Adipocyte (in vitro differentiated cells): Measurements from ENCODE around the gene ACTG1.
"Not testable (repeated sequence)": the region's sequence is repeated elsewhere in the genome, so short reads cannot be mapped to it uniquely, and the experiment has no call there.

Source experiments
- DNase-seq: peaks from one replicate; pipeline ENCODE4 v3.0.0-alpha.2; 2015; ENCODE audit warnings: low read depth
- H3K27me3 ChIP-seq: replicated peaks from 2 replicates; pipeline ENCODE4 v1.7.0; 2013; ENCODE audit warnings: mild to moderate bottlenecking, low read length, moderate library complexity; ENCODE audit not compliant: control insufficient read depth, insufficient read depth
- H3K36me3 ChIP-seq: 2 replicates; pipeline ENCODE4 v1.7.0; 2013; ENCODE audit warnings: low read length, mild to moderate bottlenecking, moderate library complexity; ENCODE audit not compliant: control insufficient read depth, insufficient read depth, severe bottlenecking
- H3K4me1 ChIP-seq: 2 replicates; pipeline ENCODE4 v1.7.0; 2013; ENCODE audit warnings: mild to moderate bottlenecking, low read length, moderate library complexity; ENCODE audit not compliant: control insufficient read depth, insufficient read depth
- H3K4me3 ChIP-seq: 2 replicates; pipeline ENCODE4 v1.7.0; 2013; ENCODE audit warnings: mild to moderate bottlenecking, low read length, moderate library complexity
- H3K9ac ChIP-seq: 2 replicates; pipeline ENCODE4 v1.7.0; 2013; ENCODE audit warnings: mild to moderate bottlenecking, low read length, moderate library complexity
- H3K9me3 ChIP-seq: 2 replicates; pipeline ENCODE4 v1.7.0; 2013; ENCODE audit warnings: mild to moderate bottlenecking, low read length, moderate library complexity; ENCODE audit not compliant: control insufficient read depth

ACTG1 gene

GRCh38 chr17:81536299-81537290, 24.0 kb upstream of the ACTG1 start:
- H3K4me3 ChIP-seq: no peak overlapping the region
- no peak for DNase-seq

GRCh38 chr17:81535480-81536298, 23.1 kb upstream of the ACTG1 start:
- peaks cover 6% of the 10 kb centered on the region for H3K36me3 ChIP-seq
- H3K27me3 ChIP-seq: peaks cover 9% of the 10 kb centered on the region
- no peak overlapping the region for H3K9ac ChIP-seq
- H3K4me3 ChIP-seq: no peak overlapping the region
- DNase-seq: no peak
- H3K9me3 ChIP-seq: no peaks in the 10 kb centered on the region
- no peaks in the 10 kb centered on the region for H3K4me1 ChIP-seq

More at GRCh38 chr17:81536299-81537290, 24.0 kb upstream of the ACTG1 start:
- no peaks in the 10 kb centered on the region for H3K9me3 ChIP-seq
- no peaks in the 10 kb centered on the region for H3K4me1 ChIP-seq
- H3K27me3 ChIP-seq: peaks cover 9% of the 10 kb centered on the region
- H3K36me3 ChIP-seq: peaks cover 10% of the 10 kb centered on the region
- H3K9ac ChIP-seq: no peak overlapping the region

- H3K9ac ChIP-seq: no peak overlapping the region
- no peak overlapping the region for H3K4me3 ChIP-seq
- H3K4me1 ChIP-seq: no peaks in the 10 kb centered on the region
- H3K27me3 ChIP-seq: peaks cover 9% of the 10 kb centered on the region
- no peaks in the 10 kb centered on the region for H3K9me3 ChIP-seq
- H3K36me3 ChIP-seq: peaks cover under 1% of the 10 kb centered on the region
- no peak for DNase-seq
Measured at GRCh38 chr17:81535007-81535328, 22.4 kb upstream of the ACTG1 start.

- peaks cover 11% of the 10 kb centered on the region for H3K27me3 ChIP-seq
Measured at GRCh38 chr17:81534157-81535006, 21.8 kb upstream of the ACTG1 start.

GRCh38 chr17:81533339-81534141, 20.9 kb upstream of the ACTG1 start:
- H3K27me3 ChIP-seq: peaks cover 14% of the 10 kb centered on the region
- no peak overlapping the region for H3K9ac ChIP-seq
- H3K9me3 ChIP-seq: no peaks in the 10 kb centered on the region
- no peak overlapping the region for H3K4me3 ChIP-seq
- no peaks in the 10 kb centered on the region for H3K36me3 ChIP-seq
- H3K4me1 ChIP-seq: no peaks in the 10 kb centered on the region
- no peak for DNase-seq

More at GRCh38 chr17:81534157-81535006, 21.8 kb upstream of the ACTG1 start:
- no peak for DNase-seq
- no peaks in the 10 kb centered on the region for H3K4me1 ChIP-seq
- H3K9ac ChIP-seq: no peak overlapping the region
- H3K36me3 ChIP-seq: no peaks in the 10 kb centered on the region
- H3K4me3 ChIP-seq: no peak overlapping the region
- H3K9me3 ChIP-seq: no peaks in the 10 kb centered on the region

GRCh38 chr17:81532490-81533287, 20.1 kb upstream of the ACTG1 start:
- H3K9ac ChIP-seq: no peak overlapping the region
- no peaks in the 10 kb centered on the region for H3K36me3 ChIP-seq
- H3K9me3 ChIP-seq: no peaks in the 10 kb centered on the region
- peaks cover under 1% of the 10 kb centered on the region for H3K4me1 ChIP-seq
- H3K4me3 ChIP-seq: no peak overlapping the region
- peaks cover 14% of the 10 kb centered on the region for H3K27me3 ChIP-seq
- DNase-seq: no peak

GRCh38 chr17:81531998-81532404, 19.4 kb upstream of the ACTG1 start:
- not testable (repeated sequence) for DNase-seq, H3K36me3 ChIP-seq, H3K9ac ChIP-seq, H3K4me3 ChIP-seq, H3K4me1 ChIP-seq, H3K9me3 ChIP-seq
- H3K27me3 ChIP-seq: peaks cover 11% of the 10 kb centered on the region

GRCh38 chr17:81531013-81531412, 18.4 kb upstream of the ACTG1 start:
- H3K27me3 ChIP-seq, H3K36me3 ChIP-seq, DNase-seq, H3K4me3 ChIP-seq, H3K9me3 ChIP-seq, H3K9ac ChIP-seq, H3K4me1 ChIP-seq: not testable (repeated sequence)

GRCh38 chr17:81529437-81529803, 16.8 kb upstream of the ACTG1 start:
- Histone ChIP-seq H3K4me1 (peaks cover 5% of the 10 kb centered on the region), H3K9me3 (no peaks in the 10 kb centered on the region), H3K36me3 (no peaks in the 10 kb centered on the region), H3K27me3 (peaks cover 4% of the 10 kb centered on the region), H3K4me3 (no peak overlapping the region), H3K9ac (no peak overlapping the region)
- no peak for DNase-seq
